ENCODE data around the gene PRKD2. TPM values are rescaled to one million over a fixed set of nuclear protein-coding genes. Genes with fewer than 3 reads are reported as not detected.

The PRKD2 gene
- total and polyA plus RNA-seq, 2 of the 8 experiments (the other 6 are each of a cell fraction or from before 2014, with no cell fraction given): 24.4 to 63.8 TPM

- no peak for TF ChIP-seq JUND (IDR thresholded peaks at IDR 0.05; ENCODE audit: low read length)
- no peak for TF ChIP-seq NANOG (IDR thresholded peaks at IDR 0.05; ENCODE audit: insufficient read depth, low read depth, low read length, poor library complexity, severe bottlenecking)
- no peak for TF ChIP-seq ASH2L (IDR thresholded peaks at IDR 0.05; ENCODE audit: low read length)
- no peak for TF ChIP-seq POLR2A (IDR thresholded peaks at IDR 0.05; ENCODE audit: control extremely low read depth in 1 of 2, low read depth in 2 of 2, low read length in 2 of 2)
- TF ChIP-seq CBX5 (IDR thresholded peaks at IDR 0.05; ENCODE audit: low read depth, low read length): no peak
- TF ChIP-seq SIRT6 (IDR thresholded peaks at IDR 0.05; ENCODE audit: low read length): no peak
These were observed 6.6 kb upstream of the PRKD2 start (continued) for GRCh38 chr19:46723471-46723870.

Measured in H1 (cell line).